Astrocyte of the hippocampus (primary cell): ENCODE data around the gene NOXA1.

ENCODE experiments used
- DNase-seq: peaks from one replicate; pipeline ENCODE4 v3.0.0; 2011; ENCODE audit warnings: low read depth, low spot score

NOXA1 gene

DNA sequence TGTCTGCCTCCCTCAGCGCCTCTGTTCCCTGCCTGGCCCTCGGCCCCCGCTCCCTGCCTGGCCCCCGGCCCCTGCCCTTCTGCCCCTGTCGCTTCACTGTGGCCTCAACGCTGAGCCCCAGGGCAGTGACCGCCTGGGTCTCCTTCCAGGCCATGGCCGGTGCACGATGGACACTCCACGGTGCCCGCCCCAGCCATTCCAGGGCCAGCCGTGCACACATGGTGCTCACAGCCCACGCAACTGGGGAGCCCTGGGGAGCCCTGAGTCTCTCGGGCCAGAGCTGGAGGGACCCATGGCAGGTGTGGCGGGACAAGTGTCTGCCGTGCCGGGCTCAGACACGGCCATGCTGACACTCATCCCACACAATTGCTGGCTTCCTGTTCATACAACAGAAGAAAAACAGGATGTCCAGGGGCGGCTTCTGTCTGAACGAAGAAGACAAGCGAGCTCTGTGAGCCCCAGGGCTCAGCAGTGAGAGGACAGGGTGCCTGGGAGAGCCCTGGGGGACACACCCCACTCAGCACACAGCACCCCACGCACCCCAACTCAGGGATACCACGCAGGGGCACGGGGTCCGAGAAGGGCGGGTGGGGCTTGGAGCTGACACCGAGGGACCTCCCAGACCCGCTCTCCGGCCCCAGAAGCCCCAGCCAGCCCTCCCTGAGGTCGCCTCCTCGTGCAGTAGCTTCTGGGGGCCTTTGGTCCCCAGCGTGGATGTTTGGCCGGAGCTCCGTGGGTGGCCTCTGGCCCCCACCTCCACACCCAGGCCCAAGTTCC lies 35.9 kb upstream of the NOXA1 start:
- DNase-seq, result no peak

DNA sequence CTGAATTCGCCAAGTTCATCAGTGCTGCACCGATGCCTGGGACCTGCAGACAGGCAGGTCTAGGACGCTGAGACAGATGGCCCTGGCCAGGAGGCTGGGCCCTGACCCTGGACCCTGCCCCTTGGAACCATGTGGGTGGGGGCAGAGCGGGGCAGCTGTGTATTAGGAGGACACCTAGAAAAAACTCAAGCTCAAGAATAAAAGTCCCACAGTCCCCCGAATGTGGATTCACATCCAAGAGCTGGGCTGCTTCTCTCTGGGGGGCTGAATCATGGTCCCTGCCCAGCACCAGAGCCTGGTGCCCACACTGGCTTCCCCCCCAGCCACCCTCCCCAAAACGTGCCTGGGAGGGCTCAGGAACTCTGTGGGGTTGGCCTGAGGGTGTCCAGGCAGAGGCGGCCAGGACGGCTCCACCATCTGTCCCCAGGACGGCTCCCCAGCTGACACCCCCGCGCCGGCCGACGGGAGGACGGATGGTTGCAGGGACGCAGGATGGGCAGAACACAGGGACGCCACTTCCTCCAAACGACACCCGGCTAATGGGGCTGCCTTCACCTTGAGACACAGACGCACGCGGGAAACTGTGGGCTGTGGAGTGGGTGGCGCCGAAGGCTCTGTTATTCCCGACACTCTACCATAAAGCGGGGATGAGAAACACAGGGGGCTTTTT lies 35.2 kb upstream of the NOXA1 start:
- no peak for DNase-seq

DNA sequence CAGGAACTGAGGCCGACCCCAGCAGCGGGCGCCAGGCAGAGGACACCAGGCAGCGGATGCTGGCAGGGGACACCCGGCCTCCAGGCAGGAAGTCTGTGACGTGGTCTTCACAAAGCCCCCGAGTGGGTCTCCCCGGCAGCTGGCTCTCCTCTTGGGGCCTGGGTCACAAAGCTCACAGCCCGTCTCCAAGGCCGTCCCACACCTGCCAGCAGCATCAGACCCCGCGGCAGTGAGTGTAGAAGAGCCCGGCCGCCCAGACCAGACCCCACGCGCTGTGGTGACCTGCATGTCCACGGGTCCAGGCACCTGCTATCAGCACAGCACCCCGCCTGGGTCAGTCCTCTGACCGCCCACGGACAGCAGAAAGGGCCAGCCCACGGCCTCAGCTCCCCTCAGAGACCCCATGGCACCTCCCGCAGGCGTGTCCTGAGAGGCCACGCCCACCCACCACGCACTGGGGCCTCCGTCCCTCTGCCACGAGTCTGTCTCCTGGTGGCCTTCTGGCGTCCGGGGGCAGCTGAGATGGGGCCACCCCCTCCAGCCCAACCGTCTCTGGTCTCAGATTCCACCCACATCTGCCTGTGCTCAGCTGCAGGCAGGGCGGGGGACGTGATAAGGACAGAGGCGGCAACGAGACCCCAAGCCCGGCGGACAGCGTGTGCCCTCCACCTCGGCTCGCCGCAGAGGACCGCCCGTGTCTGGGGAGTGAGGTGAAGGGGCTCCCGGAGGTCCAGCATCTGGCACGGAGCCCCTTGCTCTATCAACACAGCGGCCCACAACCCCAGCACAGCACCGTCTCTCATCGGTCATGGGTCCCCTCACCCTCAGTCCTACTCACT lies 34.4 kb upstream of the NOXA1 start:
- DNase-seq, result no peak

DNA sequence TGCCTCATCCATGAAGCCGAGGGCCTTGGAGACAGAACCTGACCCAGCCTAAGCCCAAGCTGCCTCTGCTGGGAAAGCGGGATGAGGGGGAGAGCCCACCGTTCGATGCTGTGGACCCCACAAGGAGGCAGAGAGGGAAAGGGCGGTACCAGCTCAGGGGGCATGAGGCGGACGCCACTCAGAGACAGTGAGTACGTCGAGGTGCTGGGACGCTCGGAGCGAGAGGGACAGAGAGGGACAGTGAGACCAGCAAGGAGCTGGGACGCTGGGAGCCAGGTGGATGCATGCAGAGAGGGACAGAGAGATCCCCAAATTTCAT lies 33.8 kb upstream of the NOXA1 start:
- DNase-seq, result no peak

DNA sequence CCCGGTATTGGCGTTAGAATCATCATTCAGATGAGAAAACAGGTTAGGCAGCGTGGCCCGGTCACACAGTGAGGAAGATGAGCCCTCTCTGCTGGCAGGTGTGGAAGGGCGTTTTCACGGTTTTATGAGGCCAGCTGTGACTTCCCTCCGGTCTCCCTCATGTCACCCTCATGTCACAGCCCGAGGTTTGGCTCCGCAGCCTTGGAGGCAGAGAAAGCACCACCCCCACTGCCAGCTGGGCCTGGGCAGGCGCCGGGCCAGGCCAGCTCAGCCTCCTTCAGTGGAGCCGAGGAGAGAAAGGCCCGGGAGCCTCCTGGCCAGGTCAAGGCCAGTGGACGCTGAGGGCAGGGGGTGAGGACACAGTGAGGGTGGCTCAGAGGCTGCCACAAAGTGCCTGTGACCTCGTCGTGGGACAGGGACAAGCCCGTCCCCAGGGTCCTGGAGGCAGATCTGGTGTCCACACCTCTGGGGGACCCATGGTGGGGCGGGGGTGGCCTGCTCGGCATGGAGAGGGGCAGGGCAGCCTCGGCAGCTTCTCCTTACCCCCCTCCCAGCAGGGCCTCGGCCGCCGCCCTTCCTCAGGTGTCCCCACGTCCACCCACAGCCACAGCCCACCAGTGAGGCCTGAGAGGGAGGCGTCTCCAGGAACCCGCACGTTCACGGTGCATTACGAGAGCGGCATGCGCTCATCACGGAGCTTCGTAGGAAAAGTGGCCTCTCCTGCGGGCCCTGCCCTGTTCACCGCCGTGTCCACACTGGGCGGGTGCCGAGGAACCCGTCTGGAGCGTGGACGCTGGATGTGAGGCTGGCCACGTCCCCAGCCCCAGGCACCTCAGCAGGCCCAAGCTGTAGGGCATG lies 32.4 kb upstream of the NOXA1 start:
- peak; percentile 36 for DNase-seq

DNA sequence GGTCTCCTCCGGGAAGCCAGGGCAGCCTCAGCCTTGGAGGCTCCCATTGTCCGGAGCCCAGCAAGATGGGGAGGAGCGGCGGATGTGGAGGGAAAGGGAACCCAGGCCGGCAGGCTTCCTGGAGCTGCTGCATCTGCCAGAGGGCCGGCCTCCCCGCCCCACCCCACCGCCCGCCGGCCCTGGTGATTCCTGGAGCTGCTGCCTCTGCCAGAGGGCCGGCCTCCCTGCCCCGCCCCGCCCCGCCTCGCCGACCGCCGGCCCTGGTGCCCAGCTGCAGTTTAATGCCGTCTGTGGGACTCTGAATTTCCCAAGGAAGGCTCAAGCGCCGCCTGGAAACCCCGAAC lies 31.8 kb upstream of the NOXA1 start:
- no peak for DNase-seq

DNA sequence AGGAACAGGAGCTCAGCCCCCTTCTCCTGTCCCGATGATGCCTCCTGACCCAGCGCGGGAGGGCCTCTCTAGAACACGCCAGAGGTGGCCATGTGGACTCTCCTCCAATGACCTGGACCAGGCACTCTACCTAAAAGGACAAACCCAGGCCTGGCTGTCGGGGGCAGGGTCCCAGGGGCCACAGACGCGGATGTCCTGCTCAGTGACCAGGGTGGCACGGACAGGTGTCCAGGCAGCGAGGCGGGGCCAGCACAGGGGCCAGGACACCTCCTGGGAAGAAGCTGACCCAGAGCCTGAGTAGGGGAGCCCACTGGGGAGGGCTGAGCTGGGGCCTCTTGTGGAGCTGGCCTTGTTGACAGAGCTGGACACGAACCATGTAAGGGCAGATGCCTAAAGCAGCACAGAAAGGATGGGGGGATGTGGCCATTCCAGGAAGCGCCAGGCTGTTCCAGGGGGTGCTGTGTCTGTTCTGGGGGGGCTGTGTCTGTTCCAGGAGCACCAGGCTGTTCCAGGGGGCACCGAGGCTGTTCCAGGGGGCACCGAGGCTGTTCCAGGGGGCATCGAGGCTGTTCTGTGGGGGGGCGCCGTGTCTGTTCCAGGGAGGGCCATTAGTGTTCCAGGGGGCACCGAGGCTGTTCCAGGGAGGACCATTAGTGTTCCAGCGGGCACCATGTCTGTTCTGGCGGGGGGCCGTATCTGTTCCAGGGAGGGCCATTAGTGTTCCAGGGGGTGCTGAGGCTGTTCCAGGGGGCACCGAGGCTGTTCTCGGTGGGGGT lies 30.8 kb upstream of the NOXA1 start:
- DNase-seq, result no peak

DNA sequence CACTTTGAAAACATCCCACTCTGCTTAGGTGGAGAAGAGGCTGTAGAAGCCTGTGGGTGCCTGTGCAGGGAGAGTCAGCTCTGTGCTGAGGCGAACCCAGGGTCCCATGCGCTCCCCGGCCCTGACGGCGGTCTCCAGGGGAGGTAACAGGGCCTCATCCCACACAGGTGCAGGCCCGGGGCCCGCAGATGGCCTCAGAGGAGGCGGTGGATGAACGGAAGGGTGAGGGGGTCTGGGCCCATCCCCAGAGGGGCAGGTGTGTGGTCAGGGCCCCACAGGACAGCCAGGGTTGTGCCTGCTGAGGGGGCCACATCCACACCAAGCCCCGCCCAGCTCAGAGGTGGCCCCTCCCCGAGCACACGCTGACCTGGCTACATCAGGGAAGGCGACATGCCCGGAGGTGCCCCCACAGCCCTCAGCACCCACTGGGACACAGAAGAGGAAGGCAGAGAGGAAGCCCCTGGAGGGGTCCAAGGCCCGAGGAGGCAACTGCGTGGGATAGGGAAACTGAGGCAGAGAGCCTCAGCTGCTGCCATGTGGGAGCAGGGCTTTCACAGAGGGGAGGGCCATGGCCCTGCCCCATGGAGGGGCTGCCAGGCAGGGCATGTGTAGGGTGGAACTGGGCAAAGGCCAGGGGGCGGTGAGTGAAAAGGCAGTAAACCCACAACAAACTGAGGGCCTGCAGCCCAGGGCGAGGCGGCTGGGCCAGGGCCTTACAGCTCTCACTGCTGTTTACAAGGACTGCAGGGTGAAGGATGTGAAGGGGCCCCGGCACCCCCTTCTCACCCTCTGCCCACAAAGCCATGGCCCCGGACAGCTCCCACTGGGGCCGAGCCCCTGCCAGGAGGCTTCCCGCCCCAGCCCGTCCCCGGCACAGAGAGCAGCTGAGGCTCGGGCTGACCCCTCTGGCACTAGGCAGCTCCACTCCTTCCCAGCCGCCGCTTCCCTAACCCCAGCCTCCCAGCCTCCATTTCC lies 29.7 kb upstream of the NOXA1 start:
- DNase-seq, result no peak

DNA sequence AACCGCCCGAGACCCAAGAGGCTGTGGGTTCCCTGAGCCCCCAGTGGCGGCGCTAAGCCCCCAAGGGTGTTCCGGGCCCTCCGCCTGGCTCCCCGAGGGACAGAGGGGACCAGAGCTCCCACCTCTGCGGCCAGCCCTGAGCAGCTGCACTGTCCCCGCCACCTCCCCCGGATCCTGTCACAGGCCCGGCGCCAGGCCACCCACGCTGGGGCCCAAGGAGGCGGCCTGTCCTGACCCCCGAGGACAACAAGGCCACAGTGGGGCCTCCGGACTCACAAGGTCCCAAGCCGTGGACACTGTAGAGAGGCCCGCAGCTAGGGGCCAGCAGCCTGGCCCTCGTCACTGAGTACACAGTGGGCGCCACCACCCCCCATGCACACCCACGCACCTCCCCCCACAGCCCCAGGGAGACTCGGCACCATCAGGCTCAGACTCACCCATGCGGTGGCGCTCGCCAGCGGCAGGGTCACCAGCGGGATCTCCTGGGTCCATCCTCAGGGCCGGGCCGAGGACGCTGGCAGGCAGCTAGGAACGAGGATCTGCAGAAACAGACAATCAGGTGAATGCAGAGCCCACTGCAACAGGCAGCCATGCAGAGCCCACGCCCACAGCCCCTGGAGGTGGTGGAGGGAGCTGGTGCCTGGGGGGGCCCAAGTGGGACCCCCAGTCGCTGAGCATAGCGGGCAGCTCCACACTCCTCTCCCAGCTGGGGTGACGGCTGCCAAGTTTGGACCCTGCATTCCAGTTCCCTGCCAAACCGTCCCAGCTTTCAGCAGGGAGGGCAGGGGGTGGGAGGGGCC lies 28.1 kb upstream of the NOXA1 start:
- DNase-seq, result no peak

DNA sequence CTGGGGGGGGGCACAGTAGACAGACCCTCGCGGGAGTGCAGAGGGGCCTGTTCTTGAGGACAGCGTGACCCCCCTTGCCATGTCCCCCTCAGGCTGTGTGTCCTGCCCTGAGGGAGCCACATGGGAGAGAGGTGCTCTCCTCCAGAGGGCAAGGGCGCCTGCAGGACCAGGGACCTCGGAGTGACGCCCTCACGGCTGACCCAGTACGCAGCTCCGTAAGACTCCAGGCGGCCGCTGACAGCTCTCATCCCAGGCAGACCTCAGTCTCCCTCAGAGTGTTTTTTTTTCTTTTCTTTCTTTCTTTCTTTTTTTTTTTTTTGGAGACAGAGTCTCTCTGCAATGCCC lies 27.6 kb upstream of the NOXA1 start:
- no peak for DNase-seq

DNA sequence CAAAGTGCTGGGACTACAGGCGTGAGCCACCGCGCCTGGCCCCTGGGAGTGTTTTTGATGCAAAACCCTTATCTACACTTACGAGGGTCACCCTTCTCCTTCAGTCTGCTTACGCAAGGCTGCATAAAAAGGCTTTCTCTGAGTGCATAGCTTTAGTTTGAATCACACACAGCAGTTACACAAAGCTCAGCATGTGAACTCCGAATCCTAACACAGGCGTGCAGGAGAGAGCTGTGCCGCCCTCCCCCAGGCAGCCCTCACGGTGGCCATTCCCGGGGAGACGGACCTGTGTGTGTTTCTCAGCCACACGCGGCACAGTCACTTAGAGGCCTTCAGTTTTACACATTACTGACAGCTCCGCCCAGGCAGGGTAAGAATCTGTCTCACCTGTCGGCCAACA lies 27.0 kb upstream of the NOXA1 start:
- DNase-seq, result peak; percentile 87

DNA sequence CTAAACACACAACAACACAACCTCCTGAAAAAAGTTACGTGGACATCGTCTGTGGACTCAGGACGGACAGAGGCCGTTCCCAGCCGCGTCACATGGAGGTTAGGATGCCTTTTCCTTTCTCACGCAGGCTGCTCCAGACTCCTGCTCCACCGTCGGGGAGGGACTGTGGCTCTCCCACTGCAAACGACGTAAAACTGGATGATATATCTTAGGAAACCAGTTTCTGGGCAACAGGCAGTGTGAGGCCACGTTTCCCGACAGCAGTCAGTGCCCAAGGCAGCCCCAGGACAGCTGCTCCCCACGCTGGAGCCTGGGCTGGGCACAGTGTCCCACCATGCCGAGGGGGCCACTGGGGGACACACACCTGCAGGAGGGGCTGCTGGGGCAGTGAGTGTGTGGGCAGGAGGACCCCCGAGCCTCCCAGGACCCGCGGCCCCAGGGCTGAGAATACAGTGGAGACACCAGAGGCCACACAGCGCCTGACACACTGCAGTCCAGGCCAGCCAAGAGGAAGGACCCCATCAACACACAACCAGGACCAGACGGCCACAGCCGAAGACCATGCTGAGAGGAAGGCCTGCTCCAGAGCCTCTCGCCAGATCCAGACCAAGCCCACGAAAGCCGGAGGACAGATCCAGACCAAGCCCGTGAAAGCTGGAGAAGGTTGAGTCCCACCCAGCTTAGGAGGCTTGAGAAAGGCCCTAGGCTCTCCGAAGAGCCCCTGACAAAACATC lies 26.4 kb upstream of the NOXA1 start:
- no peak for DNase-seq

DNA sequence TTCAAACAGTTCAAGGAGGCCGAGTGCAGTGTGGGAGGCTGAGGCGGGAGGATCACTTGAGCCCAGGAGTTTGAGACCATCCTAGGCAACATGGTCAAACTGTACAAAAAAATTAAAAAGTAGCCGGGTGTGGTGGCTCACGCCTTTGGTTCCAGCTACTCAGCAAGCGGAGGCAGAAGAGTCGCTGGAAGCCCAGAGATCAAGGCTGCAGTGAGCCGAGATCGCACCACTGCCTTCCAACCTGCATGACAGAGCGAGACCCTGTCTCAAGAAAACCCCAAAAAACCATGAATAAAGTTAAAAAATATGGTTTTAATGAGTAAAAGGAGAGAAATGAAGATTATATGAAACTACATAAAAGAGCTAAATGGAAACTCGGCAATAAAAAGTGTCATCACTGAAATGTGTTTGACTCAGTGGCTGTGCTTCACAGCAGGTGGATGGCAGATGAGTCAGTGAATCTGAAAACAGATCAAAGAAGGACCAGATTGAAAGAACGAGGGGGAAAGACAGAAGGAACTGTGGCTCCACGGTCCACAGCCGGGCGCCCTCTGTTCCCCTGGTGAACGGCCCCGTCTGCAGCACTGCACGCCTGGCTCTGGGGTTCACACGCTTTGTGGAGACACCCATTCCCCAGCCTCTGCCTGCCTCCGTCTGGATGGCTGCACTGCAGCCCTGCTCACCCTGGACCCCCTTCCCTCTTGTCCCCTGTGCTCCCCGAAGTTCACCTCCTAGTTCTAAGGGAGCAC lies 25.3 kb upstream of the NOXA1 start:
- no peak for DNase-seq

DNA sequence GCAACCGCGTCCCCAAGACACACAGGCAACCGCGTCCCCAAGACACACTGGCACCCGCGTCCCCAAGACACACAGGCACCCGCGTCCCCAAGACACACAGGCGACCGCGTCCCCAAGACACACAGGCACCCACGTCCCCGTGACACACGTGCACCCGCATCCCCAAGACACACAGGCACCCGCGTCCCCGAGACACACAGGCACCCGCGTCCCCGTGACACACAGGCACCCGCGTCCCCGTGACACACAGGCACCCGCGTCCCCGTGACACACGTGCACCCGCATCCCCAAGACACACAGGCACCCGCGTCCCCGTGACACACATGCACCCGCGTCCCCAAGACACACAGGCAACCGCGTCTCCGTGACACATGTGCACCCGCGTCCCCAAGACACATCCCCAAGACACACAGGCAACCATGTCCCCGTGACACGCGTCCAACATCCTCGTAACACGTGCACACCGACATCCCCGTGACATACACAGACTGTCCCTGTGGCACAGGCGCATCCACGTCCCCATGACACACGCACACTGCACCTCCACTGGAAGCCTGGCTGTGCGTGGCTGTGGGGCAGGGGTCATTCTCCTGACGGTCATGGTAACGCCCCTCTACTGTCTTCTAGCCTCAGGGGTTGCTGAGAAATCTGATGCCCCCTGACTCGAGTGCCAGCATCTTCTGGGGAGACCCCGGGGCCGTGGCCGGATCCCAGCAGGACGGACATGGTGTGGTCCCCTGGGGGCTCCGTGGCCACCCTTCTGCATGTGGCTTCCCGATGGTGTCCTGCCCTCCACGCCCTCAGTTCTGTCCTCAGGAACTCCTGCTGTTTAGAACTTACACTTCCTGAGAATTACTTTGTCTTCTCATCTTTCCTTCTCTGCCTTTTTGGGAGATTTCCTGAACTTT lies 24.4 kb upstream of the NOXA1 start:
- no peak for DNase-seq

DNA sequence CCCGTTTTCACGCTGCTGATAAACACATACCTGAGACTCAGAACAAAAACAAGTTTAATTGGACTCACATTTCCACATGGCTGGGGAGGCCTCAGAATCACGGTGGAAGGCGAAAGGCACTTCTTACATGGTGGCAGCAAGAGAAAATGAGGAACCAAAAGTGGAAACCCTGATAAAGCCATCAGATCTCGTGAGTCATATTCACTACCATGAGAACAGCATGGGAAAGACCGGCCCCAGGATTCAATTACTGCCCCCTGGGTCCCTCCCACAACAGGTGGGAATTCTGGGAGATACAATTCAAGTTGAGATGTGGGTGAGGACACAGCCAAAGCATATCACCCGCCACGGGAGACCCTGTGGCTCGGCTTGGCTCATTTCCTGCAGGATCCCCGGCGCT lies 20.4 kb upstream of the NOXA1 start:
- DNase-seq, result no peak

DNA sequence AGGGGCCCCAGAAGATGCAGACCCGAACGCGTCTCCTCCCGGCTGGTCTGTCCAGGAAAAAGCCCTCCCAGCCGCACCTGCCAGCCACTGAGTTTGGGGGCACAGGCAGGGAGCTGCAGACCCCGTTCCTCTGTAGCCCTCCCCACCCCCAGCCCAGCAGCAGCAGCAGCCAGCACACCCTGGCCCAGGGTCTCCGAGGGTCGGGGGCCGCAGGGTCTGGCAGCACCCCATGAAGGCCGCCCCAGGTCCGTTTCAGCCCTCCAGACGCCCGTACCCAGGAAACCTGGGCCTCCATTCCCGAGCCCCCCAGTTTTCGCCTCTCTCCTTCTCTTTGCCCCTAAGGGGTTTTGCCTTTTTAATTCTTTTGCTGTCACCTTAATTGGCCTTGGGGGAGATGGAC lies 19.9 kb upstream of the NOXA1 start:
- no peak for DNase-seq
